ENCODE data around the gene P2RY10. TPM values are rescaled to one million over a fixed set of nuclear protein-coding genes. Genes with fewer than 3 reads are reported as not detected.

Gene P2RY10
- total and polyA plus RNA-seq, 2 of the 13 experiments (the other 11 are each of a cell fraction or from before 2014, with no cell fraction given), result not detected

DNA sequence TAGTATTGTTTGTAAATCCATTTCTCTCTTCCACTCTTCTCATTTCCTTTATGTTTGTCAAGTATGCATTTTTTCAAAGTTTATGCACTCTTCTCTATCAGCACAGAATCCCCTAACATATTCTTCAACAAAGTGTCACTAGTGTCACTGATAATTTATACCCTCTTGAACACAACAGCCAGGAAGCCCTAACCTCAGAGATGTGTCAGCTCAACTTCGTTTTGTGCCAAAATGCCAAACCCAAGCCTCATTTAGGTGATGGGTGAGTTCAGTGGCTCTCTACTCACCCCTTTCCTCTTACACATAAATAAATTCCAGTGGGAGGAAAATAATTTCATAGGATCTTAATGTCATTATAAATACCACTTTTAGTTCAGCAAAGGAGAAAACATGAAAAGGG, 22.4 kb upstream of the P2RY10 start:
- H3K9ac ChIP-seq (ENCODE audit: insufficient read depth, low read depth, low read length), result no peak overlapping the region
- intact Hi-C loops (cut with micrococcal nuclease; ENCODE audit: unreplicated experiment) (no loop called here), in situ Hi-C loops (cut with HindIII; ENCODE audit: extremely low pct_ligation_motif_present, low pct_unique_long_range_greater_than_20kb) (no loop called here)
- no peak overlapping the region for H3K4me2 ChIP-seq (ENCODE audit: low read depth, low read length)
- no TSS peak for BruUV-seq (replicated peaks)
- WGBS (ENCODE audit: low lambda C conversion rate), result 0% methylated on average over 1 of the region's 1 CpG
- no peak for FAIRE-seq
- no peaks in the 10 kb centered on the region for H3K9me3 ChIP-seq (ENCODE audit: low read length)
- H2AFZ ChIP-seq (ENCODE audit: low read length), result no peak overlapping the region
- no peak overlapping the region for H3K27ac ChIP-seq (ENCODE audit: extremely low read length, insufficient read depth, low read length)
- H4K20me1 ChIP-seq (ENCODE audit: insufficient read depth, low read length), result no peaks in the 10 kb centered on the region
- ChIA-PET POLR2A (no interaction called here), CTCF (ENCODE audit: low intra/inter-chr PET ratio, low total read pairs) (no interaction called here)
- ATAC-seq, result no peak
- no peaks in the 10 kb centered on the region for H3K79me2 ChIP-seq (ENCODE audit: insufficient read depth, low read length)
- no peaks in the 10 kb centered on the region for H3K4me1 ChIP-seq (ENCODE audit: insufficient read depth, low read length)
- TF ChIP-seq ZZZ3 (CRISPR knock-in tag; IDR thresholded peaks at IDR 0.05; ENCODE audit: borderline replicate concordance) (no peak), MZF1 (CRISPR knock-in tag; IDR thresholded peaks at IDR 0.05; ENCODE audit: borderline replicate concordance) (no peak), SETDB1 (CRISPR knock-in tag; IDR thresholded peaks at IDR 0.05; ENCODE audit: borderline replicate concordance) (no peak), ZNF761 (CRISPR knock-in tag; conservative IDR thresholded peaks at IDR 0.05) (no peak), TAF1 (CRISPR knock-in tag; IDR thresholded peaks at IDR 0.05) (no peak), ZNF547 (CRISPR knock-in tag; IDR thresholded peaks at IDR 0.05) (no peak), ZNF24 (IDR thresholded peaks at IDR 0.05) (no peak), ZBTB7B (CRISPR knock-in tag; IDR thresholded peaks at IDR 0.05) (no peak), ETV5 (CRISPR knock-in tag; IDR thresholded peaks at IDR 0.05; ENCODE audit: borderline replicate concordance) (no peak), GABPB1 (CRISPR knock-in tag; IDR thresholded peaks at IDR 0.05) (no peak), PCBP1 (IDR thresholded peaks at IDR 0.05; ENCODE audit: borderline replicate concordance, low read depth, low read length) (no peak), KDM1A (CRISPR knock-in tag; IDR thresholded peaks at IDR 0.05) (no peak), RCOR2 (CRISPR knock-in tag; IDR thresholded peaks at IDR 0.05) (no peak), ZNF572 (CRISPR knock-in tag; IDR thresholded peaks at IDR 0.05) (no peak), ZNF326 (CRISPR knock-in tag; IDR thresholded peaks at IDR 0.05; ENCODE audit: borderline replicate concordance) (no peak)
- TF ChIP-seq, protein P1, sequence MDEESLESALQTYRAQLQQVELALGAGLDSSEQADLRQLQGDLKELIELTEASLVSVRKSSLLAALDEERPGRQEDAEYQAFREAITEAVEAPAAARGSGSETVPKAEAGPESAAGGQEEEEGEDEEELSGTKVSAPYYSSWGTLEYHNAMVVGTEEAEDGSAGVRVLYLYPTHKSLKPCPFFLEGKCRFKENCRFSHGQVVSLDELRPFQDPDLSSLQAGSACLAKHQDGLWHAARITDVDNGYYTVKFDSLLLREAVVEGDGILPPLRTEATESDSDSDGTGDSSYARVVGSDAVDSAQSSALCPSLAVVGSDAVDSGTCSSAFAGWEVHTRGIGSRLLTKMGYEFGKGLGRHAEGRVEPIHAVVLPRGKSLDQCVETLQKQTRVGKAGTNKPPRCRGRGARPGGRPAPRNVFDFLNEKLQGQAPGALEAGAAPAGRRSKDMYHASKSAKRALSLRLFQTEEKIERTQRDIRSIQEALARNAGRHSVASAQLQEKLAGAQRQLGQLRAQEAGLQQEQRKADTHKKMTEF (CRISPR knock-in tag; IDR thresholded peaks at IDR 0.05), result no peak
- TF ChIP-seq, protein P2, sequence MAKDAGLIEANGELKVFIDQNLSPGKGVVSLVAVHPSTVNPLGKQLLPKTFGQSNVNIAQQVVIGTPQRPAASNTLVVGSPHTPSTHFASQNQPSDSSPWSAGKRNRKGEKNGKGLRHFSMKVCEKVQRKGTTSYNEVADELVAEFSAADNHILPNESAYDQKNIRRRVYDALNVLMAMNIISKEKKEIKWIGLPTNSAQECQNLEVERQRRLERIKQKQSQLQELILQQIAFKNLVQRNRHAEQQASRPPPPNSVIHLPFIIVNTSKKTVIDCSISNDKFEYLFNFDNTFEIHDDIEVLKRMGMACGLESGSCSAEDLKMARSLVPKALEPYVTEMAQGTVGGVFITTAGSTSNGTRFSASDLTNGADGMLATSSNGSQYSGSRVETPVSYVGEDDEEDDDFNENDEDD (CRISPR knock-in tag; IDR thresholded peaks at IDR 0.05; ENCODE audit: borderline replicate concordance), result no peak
- TF ChIP-seq, protein P3, sequence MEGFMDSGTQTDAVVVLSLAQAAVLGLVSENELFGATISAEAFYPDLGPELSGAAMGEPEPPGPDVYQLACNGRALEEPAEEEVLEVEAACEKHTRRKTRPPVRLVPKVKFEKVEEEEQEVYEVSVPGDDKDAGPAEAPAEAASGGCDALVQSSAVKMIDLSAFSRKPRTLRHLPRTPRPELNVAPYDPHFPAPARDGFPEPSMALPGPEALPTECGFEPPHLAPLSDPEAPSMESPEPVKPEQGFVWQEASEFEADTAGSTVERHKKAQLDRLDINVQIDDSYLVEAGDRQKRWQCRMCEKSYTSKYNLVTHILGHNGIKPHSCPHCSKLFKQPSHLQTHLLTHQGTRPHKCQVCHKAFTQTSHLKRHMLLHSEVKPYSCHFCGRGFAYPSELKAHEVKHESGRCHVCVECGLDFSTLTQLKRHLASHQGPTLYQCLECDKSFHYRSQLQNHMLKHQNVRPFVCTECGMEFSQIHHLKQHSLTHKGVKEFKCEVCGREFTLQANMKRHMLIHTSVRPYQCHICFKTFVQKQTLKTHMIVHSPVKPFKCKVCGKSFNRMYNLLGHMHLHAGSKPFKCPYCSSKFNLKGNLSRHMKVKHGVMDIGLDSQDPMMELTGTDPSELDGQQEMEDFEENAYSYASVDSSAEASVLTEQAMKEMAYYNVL (CRISPR knock-in tag; IDR thresholded peaks at IDR 0.05; ENCODE audit: borderline replicate concordance), result no peak
- no peak overlapping the region for H3K4me3 ChIP-seq (replicated peaks in 1 of 3; ENCODE audit: insufficient read depth in 1 of 3, low read depth in 2 of 3, low read length in 3 of 3)
- no peak for DNase-seq (ENCODE audit: low spot score)
- no peaks in the 10 kb centered on the region for H3K27me3 ChIP-seq (ENCODE audit: control insufficient read depth in 1 of 2, insufficient read depth in 2 of 2, low read length in 2 of 2)
- H3K36me3 ChIP-seq (replicated peaks in 1 of 2; ENCODE audit: control insufficient read depth in 1 of 2, insufficient read depth in 2 of 2, low read length in 2 of 2), result no peaks in the 10 kb centered on the region

Data from HepG2 (cell line).